Measurements from ENCODE around the gene PGM2. TPM values are rescaled to one million over a fixed set of nuclear protein-coding genes. Genes with fewer than 3 reads are reported as not detected.

Gene PGM2
- total RNA-seq, 1 experiment from 2014 or later, result 23.4 TPM

DNA sequence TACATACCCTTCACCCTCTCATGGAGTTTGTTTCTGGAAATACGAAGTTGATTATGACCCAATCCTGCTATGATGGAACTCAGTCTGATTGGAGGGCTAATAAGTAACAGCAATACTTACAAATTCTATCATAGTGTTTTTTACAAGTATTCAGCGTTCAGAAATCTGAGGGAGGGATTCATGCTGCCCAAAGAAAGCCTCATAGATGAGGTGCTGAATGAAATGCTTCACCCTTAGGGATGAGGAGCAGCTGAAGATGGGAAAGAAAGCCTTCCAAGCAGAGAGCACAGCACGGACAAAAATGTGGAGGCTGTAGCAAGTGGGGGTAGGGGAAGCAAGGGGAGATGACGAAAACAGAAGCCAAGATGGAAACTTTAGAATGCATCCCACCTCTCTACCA is 36.5 kb downstream of the PGM2 start:
- DNase-seq (ENCODE audit: low read depth), result no peak

DNA sequence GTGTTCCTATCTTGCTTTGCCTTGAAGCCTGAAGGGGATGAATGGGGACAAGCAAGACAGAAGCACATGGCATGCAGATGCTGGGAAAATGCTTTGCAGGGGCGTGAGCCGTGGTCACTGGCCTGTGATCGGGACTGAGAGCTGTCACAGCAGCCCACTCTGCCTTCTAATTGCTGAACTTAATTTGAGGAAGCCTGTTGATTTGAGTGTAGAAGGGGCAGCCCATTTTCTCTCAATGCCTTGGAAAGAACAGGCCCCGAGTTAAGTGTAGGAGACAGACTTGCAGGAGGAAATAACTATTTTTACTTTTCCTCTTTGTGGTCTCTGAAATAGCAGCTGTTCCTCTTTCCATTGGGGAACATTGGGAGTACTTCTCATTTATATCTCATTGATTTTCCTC is 38.3 kb downstream of the PGM2 start:
- no peak for DNase-seq (ENCODE audit: low read depth)

- no peak for DNase-seq (ENCODE audit: low read depth)
Observed at GRCh38 chr4:37865450-37865849, 39.0 kb downstream of the PGM2 start.

- DNase-seq (ENCODE audit: low read depth), result no peak
Observed at GRCh38 chr4:37867102-37867501, 40.6 kb downstream of the PGM2 start.

GRCh38 chr4:37868238-37868637 is 41.8 kb downstream of the PGM2 start:
- DNase-seq (ENCODE audit: low read depth), result no peak

DNA sequence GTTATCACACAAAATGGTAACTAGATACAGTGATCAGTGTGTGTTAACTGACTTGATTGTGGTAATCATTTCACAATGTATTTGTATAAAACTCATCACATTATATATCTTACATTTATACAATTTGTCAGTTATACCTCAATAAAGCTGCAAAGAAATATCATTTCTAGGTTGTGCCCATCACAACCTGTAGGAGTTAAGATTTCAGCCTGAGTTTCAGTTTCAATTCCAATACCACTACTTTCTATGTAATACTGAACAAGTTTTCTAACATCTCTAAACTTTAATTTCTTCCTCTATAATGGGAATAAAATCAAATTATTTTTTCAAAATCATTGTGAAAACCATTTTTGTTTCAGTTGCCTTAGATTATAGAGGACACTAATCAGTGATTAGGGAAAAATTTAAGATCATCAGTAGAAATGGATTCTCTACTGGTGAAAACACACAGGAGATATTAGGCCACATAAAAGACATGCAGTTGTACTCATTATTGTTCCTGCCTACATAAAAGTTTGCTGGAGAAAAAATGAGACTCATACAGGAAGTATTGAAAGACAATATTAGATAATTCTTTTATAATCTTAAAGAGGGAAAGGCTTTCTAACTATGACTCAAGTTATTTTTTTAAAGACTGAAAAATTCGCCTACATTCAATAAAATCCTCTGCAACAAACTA is 46.0 kb downstream of the PGM2 start:
- no peak for DNase-seq (ENCODE audit: low read depth)

DNA sequence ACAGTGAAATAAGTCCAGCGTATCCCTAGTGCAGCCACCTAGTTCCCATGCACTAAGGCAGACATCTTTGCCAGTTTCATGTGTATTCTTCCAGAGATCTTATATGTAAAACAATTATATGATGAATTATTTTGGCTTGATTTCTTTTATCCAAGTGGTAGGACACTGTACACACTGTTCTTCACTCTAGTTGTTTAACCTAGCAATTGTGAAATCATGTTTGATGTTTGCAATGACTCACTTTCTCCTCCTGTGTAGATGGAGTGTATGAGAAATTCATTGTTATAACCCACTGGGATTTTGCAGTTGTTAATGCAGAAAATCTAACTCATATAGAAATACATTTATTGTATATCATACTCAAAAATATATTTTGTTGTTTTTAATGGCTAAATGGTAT is 46.9 kb downstream of the PGM2 start:
- DNase-seq (ENCODE audit: low read depth), result peak; percentile 84

- no peak for DNase-seq (ENCODE audit: low read depth)
Observed at GRCh38 chr4:37876156-37876555, 49.7 kb downstream of the PGM2 start.

GRCh38 chr4:37879365-37879764 is 52.9 kb downstream of the PGM2 start:
- DNase-seq (ENCODE audit: low read depth), result no peak

DNA sequence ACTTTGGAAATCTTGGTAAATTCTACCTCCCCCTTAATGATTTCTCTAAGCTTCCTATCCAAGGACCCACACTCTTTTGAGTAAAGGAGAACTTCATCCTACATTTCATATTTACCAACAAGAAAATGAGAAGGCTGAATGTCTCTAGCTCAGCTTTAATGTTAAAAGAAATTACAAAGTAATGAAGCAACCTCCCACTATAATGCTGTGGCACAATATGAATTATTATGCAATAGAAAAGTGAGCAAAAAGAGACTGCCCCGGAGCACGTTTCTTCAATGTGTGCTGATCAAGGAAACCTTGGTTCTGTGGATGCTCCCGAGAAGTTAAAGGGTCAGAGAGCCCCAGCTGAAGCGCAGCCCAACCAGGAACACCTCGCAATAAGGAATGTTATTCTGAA is 55.3 kb downstream of the PGM2 start:
- DNase-seq (ENCODE audit: low read depth), result no peak

DNA sequence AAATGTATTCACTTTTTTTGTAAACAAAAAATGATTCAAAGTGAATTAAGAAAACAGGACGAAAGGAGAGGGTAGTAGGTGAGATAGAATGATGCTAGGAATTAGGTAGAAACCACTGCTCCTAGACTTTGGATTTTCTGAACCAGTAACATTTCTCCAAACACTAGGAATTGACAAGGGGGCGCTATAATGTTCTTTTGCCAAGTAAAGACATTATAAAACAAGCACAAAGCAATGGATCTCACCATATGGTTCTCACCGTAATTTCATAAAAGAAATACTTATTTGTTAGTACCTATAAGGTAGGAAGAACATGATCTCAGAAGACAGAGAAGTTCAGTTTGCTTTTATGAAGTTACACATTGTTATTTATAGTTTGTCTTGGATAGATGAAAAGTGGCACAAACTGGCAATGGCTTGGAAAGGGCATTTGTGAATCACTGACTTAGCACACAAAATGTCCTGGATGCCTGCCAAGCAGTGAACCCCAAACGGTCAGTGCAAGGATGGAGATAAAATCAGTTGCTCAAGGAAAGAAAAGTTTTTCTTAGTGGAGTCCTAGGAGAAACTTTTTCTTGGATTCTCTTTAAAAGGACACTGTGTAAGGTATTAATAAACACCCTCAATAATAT is 56.3 kb downstream of the PGM2 start:
- DNase-seq (ENCODE audit: low read depth), result peak; percentile 55

DNA sequence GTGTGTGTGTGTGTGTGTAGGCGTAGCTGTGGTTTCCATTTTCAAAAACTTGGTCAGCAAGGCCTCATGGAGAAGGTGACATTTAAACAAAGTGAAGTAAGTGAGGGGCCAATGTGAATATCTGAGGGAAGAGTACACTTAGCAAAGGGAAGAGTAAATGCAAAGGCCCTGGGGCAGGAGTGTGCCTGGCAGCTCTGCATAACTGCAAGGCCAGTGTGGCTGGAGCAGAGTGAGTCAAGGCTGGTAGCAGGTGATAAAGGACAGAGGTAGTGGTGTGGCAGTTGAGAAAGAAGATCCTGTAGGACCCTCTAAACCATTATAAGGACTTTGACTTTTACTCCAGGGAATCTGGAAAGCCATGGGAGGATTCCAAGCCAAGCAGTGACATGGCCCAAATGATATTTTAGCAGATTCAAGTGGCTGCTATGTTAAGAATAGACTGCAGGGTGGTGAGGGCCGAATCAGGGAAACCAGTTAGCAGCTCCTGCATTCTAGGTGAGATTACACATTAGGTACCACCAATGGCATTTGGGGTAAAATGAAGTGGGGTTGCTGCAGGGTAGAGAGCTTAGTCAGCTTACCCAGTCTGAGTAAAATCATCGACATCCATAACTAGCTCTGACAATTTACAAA is 58.5 kb downstream of the PGM2 start:
- no peak for DNase-seq (ENCODE audit: low read depth)

- no peak for DNase-seq (ENCODE audit: low read depth)
Observed at GRCh38 chr4:37885496-37885895, 59.0 kb downstream of the PGM2 start.

DNA sequence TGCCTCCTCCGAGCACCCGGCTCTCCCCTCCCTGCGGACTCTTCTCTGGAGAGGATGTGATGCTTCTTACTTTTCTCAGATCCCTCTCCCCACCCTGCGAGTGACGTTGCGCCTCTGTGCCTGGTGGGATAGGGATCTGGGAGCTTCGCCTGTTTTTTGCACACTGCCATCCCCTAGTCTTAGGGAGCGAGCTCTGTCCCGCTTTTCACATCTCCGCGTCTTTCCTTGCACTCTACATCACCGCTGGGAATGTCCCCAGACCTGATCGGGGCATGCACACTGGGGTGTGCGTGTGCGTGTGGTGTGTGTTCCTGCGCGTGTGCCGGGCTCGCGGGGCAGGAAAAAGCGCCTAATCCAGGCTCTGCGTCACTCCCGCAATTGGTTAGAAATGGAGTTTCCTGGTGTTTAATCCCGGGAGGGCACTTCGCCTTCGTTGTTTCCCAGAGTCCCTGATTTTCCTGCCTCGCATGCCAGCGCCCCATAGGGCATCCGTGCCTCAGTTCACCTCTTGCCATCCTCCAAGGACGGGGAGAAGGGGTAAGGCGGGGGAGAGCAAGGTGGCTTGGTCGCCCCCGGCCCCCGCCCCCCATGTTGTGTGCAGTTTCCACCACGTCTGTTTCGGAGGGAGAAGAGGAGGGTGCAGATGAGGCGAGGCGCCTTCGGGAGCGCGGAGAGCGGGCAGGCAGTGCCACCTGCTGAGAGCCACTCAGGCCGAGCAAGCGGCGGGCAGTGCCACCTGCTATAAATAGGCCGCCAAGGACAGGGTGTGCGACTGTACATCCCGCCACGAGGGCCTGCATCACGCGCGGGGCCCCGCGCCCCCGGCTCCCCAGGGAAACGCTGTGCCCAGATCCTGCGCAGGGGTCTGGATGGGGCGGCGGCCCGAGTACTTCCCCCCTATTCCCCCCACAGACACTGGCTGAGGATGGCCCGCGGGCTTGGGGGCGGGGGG is 63.6 kb downstream of the PGM2 start:
- peak; percentile 39 for DNase-seq (ENCODE audit: low read depth)

GRCh38 chr4:37890801-37891259 is 64.3 kb downstream of the PGM2 start, which contains the start of gene TBC1D1:
TSS of gene TBC1D1 (plus strand) at chr4:37891084. CDS start at chr4:37902096, 11,012 bp downstream.
- peak; percentile 38 for DNase-seq (ENCODE audit: low read depth)

GRCh38 chr4:37891260-37892159 is 65.0 kb downstream of the PGM2 start:
- peak; percentile 13 for DNase-seq (ENCODE audit: low read depth)

DNA sequence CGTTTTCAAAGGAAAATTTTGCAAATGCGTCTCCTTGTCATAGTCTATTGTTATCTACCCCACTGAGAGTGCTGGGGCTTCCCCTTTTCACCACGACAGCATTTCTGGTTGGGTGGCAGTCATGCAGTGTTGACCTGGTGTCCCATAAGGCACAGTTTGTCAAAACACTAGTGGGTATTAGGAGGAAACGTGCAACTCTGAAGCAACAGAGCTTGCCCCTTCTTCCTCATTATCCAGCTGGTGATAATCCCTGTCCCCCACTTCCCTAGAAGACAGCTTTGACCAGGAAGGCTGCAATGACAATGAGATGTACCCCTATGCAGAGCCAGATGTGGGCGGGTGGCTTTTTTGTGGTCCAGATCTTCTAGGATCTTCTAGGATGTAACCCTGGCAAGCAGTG is 66.2 kb downstream of the PGM2 start:
- DNase-seq (ENCODE audit: low read depth), result no peak

DNA sequence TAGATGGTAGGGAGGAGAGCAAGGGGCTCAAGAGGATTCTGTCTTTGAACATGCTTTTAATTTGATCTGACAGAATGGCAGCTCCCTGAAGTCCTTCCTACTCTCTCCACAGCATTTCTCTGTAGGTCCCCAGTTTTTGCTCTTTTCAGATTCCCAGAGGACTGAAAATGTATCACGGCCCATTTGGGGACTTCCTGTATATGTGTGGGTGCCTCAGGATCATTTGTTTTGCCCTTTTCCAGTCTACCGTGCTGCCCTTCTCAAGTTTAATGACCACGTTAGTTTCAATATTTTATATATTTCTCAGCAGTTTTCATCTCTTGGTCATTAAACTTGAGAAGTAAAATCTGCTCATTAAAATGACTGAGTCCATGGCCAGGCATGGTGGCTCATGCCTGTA is 66.7 kb downstream of the PGM2 start:
- DNase-seq (ENCODE audit: low read depth), result no peak

GRCh38 chr4:37895271-37895670 is 68.8 kb downstream of the PGM2 start:
- DNase-seq (ENCODE audit: low read depth), result no peak

GRCh38 chr4:37896206-37896860 is 69.8 kb downstream of the PGM2 start:
- no peak for DNase-seq (ENCODE audit: low read depth)

Measured in LHCN-M2 (cell line).